Measurements from ENCODE around the gene PLD3.

Gene PLD3

DNA sequence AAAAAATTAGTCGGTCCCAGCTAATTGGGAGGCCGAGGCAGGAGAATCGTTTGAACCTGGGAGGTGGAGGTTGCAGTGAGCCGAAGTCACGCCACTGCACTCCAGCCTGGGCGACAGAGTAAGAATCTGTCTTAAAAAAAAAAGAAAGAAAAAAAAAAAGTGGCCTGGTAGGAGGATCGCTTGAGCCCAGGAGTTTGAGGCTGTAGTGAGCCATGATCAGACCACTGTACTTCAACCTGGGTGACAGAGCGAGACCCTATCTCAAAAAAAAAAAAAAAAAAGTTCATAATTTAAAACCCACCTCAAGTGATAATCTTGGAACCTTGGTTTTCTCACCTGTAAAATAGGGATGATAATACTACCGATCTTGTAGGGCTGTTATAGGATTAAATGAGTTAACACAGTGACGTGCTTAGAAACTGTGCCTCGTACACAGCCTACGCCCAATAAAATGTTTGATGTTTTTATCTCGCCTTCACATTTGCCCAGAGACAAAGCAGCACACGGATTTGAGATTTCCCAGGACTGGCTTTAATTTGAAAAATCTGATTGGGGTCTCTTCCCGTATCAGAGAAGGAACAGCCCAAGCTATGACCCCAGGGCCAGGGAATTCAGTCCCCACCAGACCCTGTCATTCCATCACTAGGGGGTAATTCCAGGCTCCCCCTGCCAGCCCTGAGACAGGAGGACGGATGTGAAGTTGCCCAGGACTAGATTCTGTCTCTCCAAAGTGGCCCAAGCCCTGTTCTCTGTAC, 73.7 kb downstream of the PLD3 start:
- DNase-seq (ENCODE audit: extremely low spot score): no peak
- POLR2A ChIA-PET: interaction anchor here (0.8 to 1.7 kb wide), 2 partner anchors 13 to 21 kb away, joined by 3 to 11 read pairs; partner anchors contain the start of gene SERTAD3
- TF ChIP-seq CTCF (IDR thresholded peaks at IDR 0.05; ENCODE audit: control extremely low read depth, extremely low read depth, low read depth, missing control alignments): no peak
- CTCF ChIA-PET: interaction anchor here (2.1 to 6.3 kb wide), 5 partner anchors 13 to 117 kb away, joined by 11 to 42 read pairs (median 15); partner anchors contain the start of genes BLVRB, SERTAD3 and SPTBN4

GRCh38 chr19:40422748-40423566, 74.5 kb downstream of the PLD3 start:
- ChIA-PET POLR2A (interaction anchor here (0.5 to 1.7 kb wide), 3 partner anchors 17 to 43 kb away, joined by 3 to 11 read pairs (median 3); partner anchors contain the start of genes BLVRB and SERTAD3), CTCF (interaction anchor here (1.0 to 6.3 kb wide), 3 partner anchors 12 to 42 kb away, joined by 4 to 42 read pairs (median 15); partner anchors contain the start of genes BLVRB and SPTBN4)
- DNase-seq (ENCODE audit: extremely low spot score): no peak
- no peak for TF ChIP-seq CTCF (IDR thresholded peaks at IDR 0.05; ENCODE audit: control extremely low read depth, extremely low read depth, low read depth, missing control alignments)

- ChIA-PET POLR2A (interaction anchor here (1.7 kb wide), 1 partner anchor 20 kb away, joined by 11 read pairs; the partner anchor contains the start of gene SERTAD3), CTCF (interaction anchor here (0.8 to 6.3 kb wide), 8 partner anchors 8 to 179 kb away, joined by 3 to 42 read pairs (median 4); partner anchors contain the start of genes BLVRB and SPTBN4)
- no peak for DNase-seq (ENCODE audit: extremely low spot score)
- TF ChIP-seq CTCF (IDR thresholded peaks at IDR 0.05; ENCODE audit: control extremely low read depth, extremely low read depth, low read depth, missing control alignments): no peak
Observed at GRCh38 chr19:40423938-40424337, 75.4 kb downstream of the PLD3 start.

DNA sequence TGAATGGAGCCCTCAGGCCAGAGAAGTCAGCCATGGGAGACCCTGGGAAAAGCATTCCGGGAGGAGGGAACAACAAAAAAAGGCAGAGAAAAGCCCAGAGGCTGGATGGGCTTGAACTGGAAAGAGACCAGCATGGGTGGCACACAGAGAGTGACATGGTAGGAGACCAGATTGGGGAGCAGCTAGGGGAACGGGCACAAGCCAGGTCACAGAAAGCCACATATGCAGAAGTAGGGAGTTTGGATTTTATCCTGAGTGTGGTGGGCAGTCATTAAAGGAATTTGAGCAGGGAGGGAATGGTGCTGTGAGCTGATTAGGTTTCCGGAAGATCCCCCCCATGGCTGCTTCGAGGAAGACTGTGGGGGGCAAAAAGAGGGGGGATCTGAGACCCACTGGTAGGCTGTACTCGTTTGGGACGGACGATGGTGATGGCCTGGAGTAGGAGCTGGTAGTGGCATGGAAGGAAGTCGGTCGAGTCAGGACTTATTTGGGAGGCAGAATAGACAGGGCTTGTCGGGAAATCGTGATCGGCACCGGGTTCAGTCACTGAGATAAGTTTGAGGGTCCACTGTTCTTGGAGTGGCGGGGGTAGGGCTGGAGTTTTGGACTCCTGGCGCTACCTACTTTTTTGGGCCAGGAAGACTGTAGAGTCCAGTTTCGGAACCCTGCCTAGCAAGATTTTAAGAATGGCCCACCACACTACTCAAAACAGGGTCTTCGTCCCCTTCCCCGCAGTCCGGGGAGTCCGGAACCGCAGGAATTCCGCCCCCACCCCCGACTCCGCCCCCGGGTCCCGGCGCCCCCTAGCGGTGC, 76.3 kb downstream of the PLD3 start:
- no peak for DNase-seq (ENCODE audit: extremely low spot score)
- CTCF ChIA-PET: interaction anchor here (0.8 to 6.3 kb wide), 9 partner anchors 9 to 178 kb away, joined by 3 to 42 read pairs (median 4); partner anchors contain the start of genes BLVRB, PRX and SPTBN4
- POLR2A ChIA-PET: interaction anchor here (0.6 to 1.1 kb wide), 3 partner anchors 9 to 38 kb away, joined by 3 to 7 read pairs (median 3); no protein-coding TSS in a partner anchor
- TF ChIP-seq CTCF (IDR thresholded peaks at IDR 0.05; ENCODE audit: control extremely low read depth, extremely low read depth, low read depth, missing control alignments): no peak

- POLR2A ChIA-PET: interaction anchor here (0.5 to 2.1 kb wide), 12 partner anchors 8 to 938 kb away, joined by 3 to 28 read pairs (median 4); partner anchors contain the start of genes BLVRB, C19orf47, PLD3 and SPTBN4
- TF ChIP-seq CTCF (IDR thresholded peaks at IDR 0.05; ENCODE audit: control extremely low read depth, extremely low read depth, low read depth, missing control alignments): peak; percentile 59
- CTCF ChIA-PET: interaction anchor here (0.7 to 6.3 kb wide), 12 partner anchors 10 to 121 kb away, joined by 3 to 42 read pairs (median 7); partner anchors contain the start of genes BLVRB, PRX and SPTBN4
- peak; percentile 99 for DNase-seq (ENCODE audit: extremely low spot score)
Observed at GRCh38 chr19:40425450-40426287, 77.2 kb downstream of the PLD3 start, which contains the start of gene SERTAD1. TSS of gene SERTAD1 (minus strand) at chr19:40425992. CDS start at chr19:40423546, 2,446 bp downstream.
